ENCODE data around the gene DUT.
A peak's percentile ranks its signal among the peaks of the same experiment; 100 is the strongest.

The DUT gene

GRCh38 chr15:48330105-48330785, 984 bp upstream of the DUT start:
- DNase-seq (ENCODE audit: low spot score) = no peak

- peak; percentile 69 for DNase-seq (ENCODE audit: low spot score)
Observed at GRCh38 chr15:48331796-48332641, 790 bp downstream of the DUT start.

- no peak for DNase-seq (ENCODE audit: low spot score)
Observed at GRCh38 chr15:48332642-48333034, 1.4 kb downstream of the DUT start.

DNA sequence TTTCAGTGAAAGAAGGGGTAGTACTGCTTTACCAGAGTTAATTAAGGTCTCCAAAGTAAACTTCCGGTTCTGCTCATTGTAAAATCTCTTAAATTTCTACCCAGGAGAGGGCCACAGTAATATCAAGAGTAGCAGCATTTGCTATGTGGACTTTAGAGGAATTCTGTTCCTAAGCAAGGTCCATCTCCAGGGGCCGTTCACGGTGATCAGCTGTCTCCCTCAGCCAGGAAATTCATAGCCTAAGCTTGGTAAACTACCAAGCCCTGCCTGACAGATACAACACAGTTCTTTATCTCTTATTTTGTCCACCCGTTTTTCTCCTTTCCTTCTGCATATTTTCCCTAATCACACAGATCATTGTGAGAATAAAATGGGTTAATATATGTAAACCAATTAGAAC, 2.3 kb downstream of the DUT start:
- DNase-seq (ENCODE audit: low spot score) = no peak

DNA sequence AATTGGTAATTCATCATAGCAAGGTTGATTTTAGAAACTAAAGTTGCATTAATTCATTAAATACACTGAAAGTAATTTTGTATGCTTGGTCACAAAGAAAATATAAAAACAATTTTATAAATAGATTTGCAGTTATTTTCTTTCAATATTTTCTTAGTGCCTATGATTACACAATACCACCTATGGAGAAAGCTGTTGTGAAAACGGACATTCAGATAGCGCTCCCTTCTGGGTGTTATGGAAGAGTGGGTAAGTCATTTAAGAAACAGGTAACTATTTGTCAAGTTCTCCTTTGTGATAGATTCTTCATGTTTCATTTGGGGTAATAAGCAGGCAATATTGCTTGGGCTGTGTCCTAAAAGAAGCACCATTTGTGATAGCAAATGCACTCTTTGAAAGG, 3.0 kb downstream of the DUT start:
- no peak for DNase-seq (ENCODE audit: low spot score)

DNA sequence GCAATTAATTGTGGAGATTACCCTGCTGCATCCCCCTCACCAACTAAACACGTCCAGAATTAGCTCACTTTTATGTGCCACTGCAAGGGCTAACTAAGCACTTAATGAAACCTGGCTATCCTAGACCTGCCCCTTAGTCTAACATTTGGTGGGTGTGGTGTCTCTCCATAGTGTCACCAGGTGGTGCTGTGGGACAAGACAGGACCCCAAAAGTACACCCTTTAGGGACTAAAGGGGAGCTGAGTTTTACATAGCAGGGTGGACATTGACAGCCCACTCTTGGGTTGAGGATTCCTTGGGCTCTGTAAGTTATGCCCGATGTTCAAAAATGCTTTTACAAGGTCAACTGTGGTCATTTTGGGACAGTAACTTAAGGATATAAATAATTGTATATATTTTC, 5.7 kb downstream of the DUT start:
- DNase-seq (ENCODE audit: low spot score) = peak; percentile 6

GRCh38 chr15:48337607-48338006, 6.4 kb downstream of the DUT start:
- DNase-seq (ENCODE audit: low spot score) = no peak

DNA sequence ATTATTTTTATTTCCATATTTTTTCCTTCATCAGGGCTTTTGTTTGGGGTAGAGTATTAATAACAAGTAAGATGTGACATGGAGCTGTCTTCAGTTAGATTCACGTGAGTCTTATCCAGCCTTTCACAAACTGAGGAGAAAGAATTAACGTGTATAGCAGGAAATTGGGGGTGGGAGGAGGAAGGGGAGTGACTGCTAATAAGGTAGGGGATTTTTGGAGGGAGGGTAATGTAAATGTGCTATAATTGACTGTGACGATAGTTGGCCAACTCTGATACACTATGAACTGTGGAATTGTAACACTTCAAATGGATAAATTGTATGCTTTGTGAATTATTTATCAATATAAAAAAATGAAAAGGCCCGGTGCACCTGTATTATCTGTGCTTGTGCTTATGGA, 8.9 kb downstream of the DUT start:
- no peak for DNase-seq (ENCODE audit: low spot score)

- no peak for DNase-seq (ENCODE audit: low spot score)
Observed at GRCh38 chr15:48343865-48344264, 12.6 kb downstream of the DUT start.

GRCh38 chr15:48345516-48345915, 14.3 kb downstream of the DUT start:
- no peak for DNase-seq (ENCODE audit: low spot score)

- peak; percentile 58 for DNase-seq (ENCODE audit: low spot score)
Observed at GRCh38 chr15:48352474-48353072, 21.3 kb downstream of the DUT start.

GRCh38 chr15:48354694-48355303, 23.6 kb downstream of the DUT start:
- no peak for DNase-seq (ENCODE audit: low spot score)

- no peak for DNase-seq (ENCODE audit: low spot score)
Observed at GRCh38 chr15:48355377-48355776, 24.1 kb downstream of the DUT start.

- no peak for DNase-seq (ENCODE audit: low spot score)
Observed at GRCh38 chr15:48358229-48359152, 27.3 kb downstream of the DUT start.

GRCh38 chr15:48360841-48361240, 29.6 kb downstream of the DUT start:
- no peak for DNase-seq (ENCODE audit: low spot score)

- DNase-seq (ENCODE audit: low spot score) = no peak
Observed at GRCh38 chr15:48361685-48362084, 30.5 kb downstream of the DUT start.

GRCh38 chr15:48363474-48363873, 32.2 kb downstream of the DUT start:
- DNase-seq (ENCODE audit: low spot score) = no peak

- no peak for DNase-seq (ENCODE audit: low spot score)
Observed at GRCh38 chr15:48365575-48365974, 34.3 kb downstream of the DUT start.

DNA sequence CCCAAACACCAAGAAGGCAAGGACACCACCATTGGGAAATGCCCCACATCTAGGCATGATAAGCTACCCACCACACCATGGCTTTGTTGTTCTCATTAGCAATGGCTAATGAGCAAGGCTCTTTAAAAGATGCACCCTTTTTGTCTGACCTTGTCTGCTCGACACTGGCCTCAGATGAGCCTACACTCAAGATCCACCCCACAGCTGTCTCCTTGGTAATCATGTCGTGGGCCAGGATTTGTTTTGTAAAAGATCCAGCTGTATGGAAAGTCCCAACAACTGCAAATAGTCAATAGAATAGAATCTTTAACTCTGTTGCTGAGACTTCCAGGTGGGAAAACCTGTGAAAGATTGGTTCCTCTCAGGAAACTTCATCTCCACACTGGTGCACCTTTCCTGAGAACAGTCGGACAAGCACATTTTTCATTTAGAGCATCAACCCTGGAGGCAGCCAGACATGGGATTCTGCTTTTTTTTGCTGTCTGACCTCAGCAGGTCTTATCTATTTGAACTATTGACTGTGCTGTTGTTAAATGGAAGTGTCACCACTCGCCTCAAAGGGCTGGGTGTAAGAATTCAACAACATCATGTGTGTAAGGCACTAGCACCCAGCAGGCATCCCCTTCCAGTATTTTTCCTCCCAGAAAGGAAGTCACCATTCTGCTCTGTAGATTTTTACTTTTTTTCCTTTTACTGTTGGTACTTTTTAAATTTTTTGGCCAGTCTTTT, 35.5 kb downstream of the DUT start:
- no peak for DNase-seq (ENCODE audit: low spot score)

- DNase-seq (ENCODE audit: low spot score) = no peak
Observed at GRCh38 chr15:48367483-48367882, 36.3 kb downstream of the DUT start.

GRCh38 chr15:48370460-48370859, 39.2 kb downstream of the DUT start:
- no peak for DNase-seq (ENCODE audit: low spot score)
